KMS-11 (cell line): ENCODE measurements around the gene SORCS1.

Experiments used
- H2AFZ ChIP-seq: fragments of 200-600 bp; sonication (generic); 2 replicates; pipeline ENCODE4 v1.6.1; 2016; ENCODE audit warnings: antibody characterized with exemption, mixed run types, low read depth
- H3K27ac ChIP-seq: fragments of 200-600 bp; sonication (generic); 2 replicates; pipeline ENCODE4 v1.6.1; 2016; ENCODE audit warnings: mild to moderate bottlenecking, mixed run types
- H3K27me3 ChIP-seq: fragments of 200-600 bp; sonication (generic); 2 replicates; pipeline ENCODE4 v1.6.1; 2017; ENCODE audit warnings: mild to moderate bottlenecking, low read depth, mixed run types, moderate library complexity; ENCODE audit not compliant: insufficient read depth
- H3K36me3 ChIP-seq: fragments of 200-600 bp; sonication (generic); 2 replicates; pipeline ENCODE4 v1.6.1; 2017; ENCODE audit warnings: mild to moderate bottlenecking, mixed run types; ENCODE audit not compliant: insufficient read depth
- H3K4me1 ChIP-seq: fragments of 200-600 bp; sonication (generic); 2 replicates; pipeline ENCODE4 v1.6.1; 2016; ENCODE audit warnings: mild to moderate bottlenecking, low read depth, mixed run types; ENCODE audit not compliant: poor library complexity, severe bottlenecking
- H3K4me2 ChIP-seq: fragments of 200-600 bp; sonication (generic); 2 replicates; pipeline ENCODE4 v1.7.0; 2016; ENCODE audit warnings: mild to moderate bottlenecking, mixed run types
- H3K4me3 ChIP-seq: fragments of 200-600 bp; sonication (generic); IDR thresholded peaks from 2 replicates; pipeline ENCODE4 v1.6.1; 2017; ENCODE audit warnings: low read depth, low read length, mixed read lengths; ENCODE audit not compliant: insufficient read depth
- H3K79me2 ChIP-seq: fragments of 200-600 bp; sonication (generic); 2 replicates; pipeline ENCODE4 v1.6.1; 2016; ENCODE audit warnings: low read depth, mixed run types; ENCODE audit not compliant: insufficient read depth
- H3K9ac ChIP-seq: fragments of 200-600 bp; sonication (generic); 2 replicates; pipeline ENCODE4 v1.6.1; 2016; ENCODE audit warnings: mild to moderate bottlenecking, mixed run types
- H4K20me1 ChIP-seq: fragments of 200-600 bp; sonication (generic); 2 replicates; pipeline ENCODE4 v1.6.1; 2016; ENCODE audit warnings: mild to moderate bottlenecking, mixed run types; ENCODE audit not compliant: insufficient read depth
- TF ChIP-seq, protein P1 (sequence below): fragments of 200-600 bp; sonication (generic); conservative IDR thresholded peaks from 2 replicates; pipeline ENCODE4 v1.6.1; 2017; ENCODE audit warnings: low read depth, mild to moderate bottlenecking, antibody characterized with exemption, low read length, moderate library complexity, mixed read lengths

The SORCS1 gene

DNA sequence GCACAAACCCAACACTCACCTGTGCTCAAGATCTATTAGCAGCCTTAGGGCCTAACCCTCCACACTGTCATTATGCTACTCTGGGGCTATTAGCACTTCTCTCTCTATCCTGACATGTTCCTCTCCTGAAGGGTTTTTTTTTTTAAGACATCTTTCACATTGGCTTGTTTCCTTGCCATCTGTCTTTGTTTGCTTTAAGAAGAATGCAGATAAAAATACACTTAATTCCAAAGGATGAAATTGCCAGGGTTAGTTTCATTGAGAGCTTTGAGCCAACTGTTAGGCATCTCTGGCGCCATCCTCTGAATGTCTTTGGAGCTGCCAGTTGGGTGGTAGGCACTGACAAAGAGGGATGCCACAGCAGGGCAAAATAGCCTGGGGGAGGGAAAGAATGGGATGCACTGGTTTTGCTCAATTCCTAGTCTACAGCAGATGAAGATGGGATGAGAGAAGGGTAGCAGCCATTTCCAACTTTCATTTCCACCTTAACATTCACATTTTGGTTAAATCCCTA is 399.2 kb downstream of the SORCS1 start:
- Histone ChIP-seq H3K4me3 (no peak overlapping the region), H4K20me1 (no peaks in the 10 kb centered on the region), H3K4me1 (no peaks in the 10 kb centered on the region), H3K27me3 (no peaks in the 10 kb centered on the region), H3K27ac (no peak overlapping the region), H3K79me2 (no peaks in the 10 kb centered on the region), H3K9ac (no peak overlapping the region), H3K4me2 (no peak overlapping the region), H3K36me3 (no peaks in the 10 kb centered on the region), H2AFZ (no peak overlapping the region)
- TF ChIP-seq, protein P1, sequence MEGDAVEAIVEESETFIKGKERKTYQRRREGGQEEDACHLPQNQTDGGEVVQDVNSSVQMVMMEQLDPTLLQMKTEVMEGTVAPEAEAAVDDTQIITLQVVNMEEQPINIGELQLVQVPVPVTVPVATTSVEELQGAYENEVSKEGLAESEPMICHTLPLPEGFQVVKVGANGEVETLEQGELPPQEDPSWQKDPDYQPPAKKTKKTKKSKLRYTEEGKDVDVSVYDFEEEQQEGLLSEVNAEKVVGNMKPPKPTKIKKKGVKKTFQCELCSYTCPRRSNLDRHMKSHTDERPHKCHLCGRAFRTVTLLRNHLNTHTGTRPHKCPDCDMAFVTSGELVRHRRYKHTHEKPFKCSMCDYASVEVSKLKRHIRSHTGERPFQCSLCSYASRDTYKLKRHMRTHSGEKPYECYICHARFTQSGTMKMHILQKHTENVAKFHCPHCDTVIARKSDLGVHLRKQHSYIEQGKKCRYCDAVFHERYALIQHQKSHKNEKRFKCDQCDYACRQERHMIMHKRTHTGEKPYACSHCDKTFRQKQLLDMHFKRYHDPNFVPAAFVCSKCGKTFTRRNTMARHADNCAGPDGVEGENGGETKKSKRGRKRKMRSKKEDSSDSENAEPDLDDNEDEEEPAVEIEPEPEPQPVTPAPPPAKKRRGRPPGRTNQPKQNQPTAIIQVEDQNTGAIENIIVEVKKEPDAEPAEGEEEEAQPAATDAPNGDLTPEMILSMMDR, result no peak

DNA sequence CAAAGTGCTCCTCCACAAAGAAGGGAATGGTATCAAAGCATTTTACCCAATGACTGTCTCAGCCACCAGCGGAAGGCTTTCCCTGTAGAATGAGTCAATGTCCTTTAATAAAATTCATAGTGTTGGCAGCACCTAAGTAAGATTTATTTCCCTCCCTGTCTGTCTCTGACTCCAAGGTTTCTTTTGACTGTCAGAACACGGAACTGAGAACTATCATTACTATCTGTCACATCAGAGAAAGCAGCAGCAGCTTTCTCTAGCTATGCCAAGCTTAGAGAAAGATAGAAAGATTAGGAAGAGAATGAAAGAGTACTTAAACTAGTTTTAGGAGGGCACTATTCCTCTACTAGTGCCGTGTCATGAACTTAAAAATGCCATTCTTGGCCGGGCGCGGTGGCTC is 400.1 kb downstream of the SORCS1 start:
- Histone ChIP-seq H3K4me3 (no peak overlapping the region), H3K4me2 (no peak overlapping the region), H4K20me1 (no peaks in the 10 kb centered on the region), H3K4me1 (no peaks in the 10 kb centered on the region), H2AFZ (no peak overlapping the region), H3K27me3 (no peaks in the 10 kb centered on the region), H3K9ac (no peak overlapping the region), H3K36me3 (no peaks in the 10 kb centered on the region), H3K27ac (no peak overlapping the region), H3K79me2 (no peaks in the 10 kb centered on the region)
- TF ChIP-seq, protein P1, result no peak

DNA sequence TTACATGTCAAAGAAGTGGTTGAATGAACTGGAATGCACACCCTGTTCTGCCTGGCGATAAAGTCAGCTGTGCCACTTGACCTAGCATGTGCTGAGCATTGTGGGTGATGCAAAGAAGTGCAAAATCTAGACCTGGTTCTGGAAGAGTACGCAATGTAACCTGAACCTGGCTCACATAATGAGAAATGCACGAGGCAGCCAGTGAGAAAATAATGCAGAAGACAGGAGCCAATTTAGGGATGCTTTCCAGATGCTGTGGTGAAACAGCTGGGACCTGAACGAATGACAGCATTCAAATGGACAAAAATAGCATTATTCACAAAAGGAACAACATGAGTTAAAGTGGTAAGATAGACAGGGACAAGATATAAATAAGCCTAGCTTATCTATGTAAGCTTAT is 402.6 kb downstream of the SORCS1 start:
- H3K9ac ChIP-seq, result no peak overlapping the region
- no peak overlapping the region for H2AFZ ChIP-seq
- no peaks in the 10 kb centered on the region for H3K27me3 ChIP-seq
- H3K4me1 ChIP-seq, result no peaks in the 10 kb centered on the region
- H3K36me3 ChIP-seq, result no peaks in the 10 kb centered on the region
- no peak overlapping the region for H3K4me2 ChIP-seq
- TF ChIP-seq, protein P1, result no peak
- no peaks in the 10 kb centered on the region for H3K79me2 ChIP-seq
- H4K20me1 ChIP-seq, result no peaks in the 10 kb centered on the region
- H3K27ac ChIP-seq, result no peak overlapping the region
- no peak overlapping the region for H3K4me3 ChIP-seq

DNA sequence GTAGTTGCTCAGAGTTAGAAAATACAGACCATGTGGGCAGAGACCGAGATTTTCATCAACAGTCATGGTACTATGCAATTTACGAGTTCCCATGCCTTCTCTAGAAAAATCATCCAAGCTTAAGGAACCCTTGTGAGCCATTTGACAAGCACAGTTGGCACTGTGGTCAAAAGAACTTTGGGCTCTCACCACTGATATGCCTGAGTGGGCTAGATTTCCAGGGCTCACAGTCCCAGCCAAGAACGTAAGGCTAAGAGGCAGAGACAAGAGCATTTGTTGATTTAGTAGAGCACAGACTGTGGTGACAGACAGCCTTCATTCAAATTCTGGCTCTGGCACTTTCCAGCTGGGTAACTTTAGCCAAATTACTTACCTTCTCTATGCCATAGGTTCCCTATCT is 407.0 kb downstream of the SORCS1 start:
- Histone ChIP-seq H3K4me2 (no peak overlapping the region), H2AFZ (no peak overlapping the region)
- TF ChIP-seq, protein P1, result no peak

More for the DNA sequence above, 407.0 kb downstream of the SORCS1 start:
- Histone ChIP-seq H3K9ac (no peak overlapping the region), H4K20me1 (no peaks in the 10 kb centered on the region), H3K36me3 (no peaks in the 10 kb centered on the region), H3K4me1 (no peaks in the 10 kb centered on the region), H3K79me2 (no peaks in the 10 kb centered on the region), H3K4me3 (no peak overlapping the region), H3K27me3 (no peaks in the 10 kb centered on the region), H3K27ac (no peak overlapping the region)
